ENCODE measurements around the gene SPATA21.
A peak's percentile ranks its signal among the peaks of the same experiment; 100 is the strongest.

SPATA21 gene

GRCh38 chr1:16422041-16422440, 15.2 kb downstream of the SPATA21 start:
- no peak for DNase-seq (ENCODE audit: low read depth in 1 of 2, low spot score in 1 of 2)

GRCh38 chr1:16421201-16421600, 16.0 kb downstream of the SPATA21 start:
- DNase-seq (ENCODE audit: low read depth in 1 of 2, low spot score in 1 of 2) = no peak

- peak; percentile 14 to 20 for DNase-seq (ENCODE audit: low read depth in 1 of 2, low spot score in 1 of 2)
Observed at GRCh38 chr1:16420424-16421118, 16.7 kb downstream of the SPATA21 start.

- DNase-seq (ENCODE audit: low read depth in 1 of 2, low spot score in 1 of 2) = no peak
Observed at GRCh38 chr1:16418823-16419425, 18.3 kb downstream of the SPATA21 start.

- DNase-seq (ENCODE audit: low read depth in 1 of 2, low spot score in 1 of 2) = no peak
Observed at GRCh38 chr1:16413191-16413590, 24.0 kb downstream of the SPATA21 start.

- no peak for DNase-seq (ENCODE audit: low read depth in 1 of 2, low spot score in 1 of 2)
Observed at GRCh38 chr1:16410803-16411202, 26.4 kb downstream of the SPATA21 start.

- DNase-seq (ENCODE audit: low read depth in 1 of 2, low spot score in 1 of 2) = no peak
Observed at GRCh38 chr1:16409536-16410152, 27.6 kb downstream of the SPATA21 start.

- DNase-seq (ENCODE audit: low read depth in 1 of 2, low spot score in 1 of 2) = no peak
Observed at GRCh38 chr1:16406868-16407267, 30.4 kb downstream of the SPATA21 start.

GRCh38 chr1:16405441-16405840, 31.8 kb downstream of the SPATA21 start:
- DNase-seq (ENCODE audit: low read depth in 1 of 2, low spot score in 1 of 2) = no peak

GRCh38 chr1:16402742-16403141, 34.5 kb downstream of the SPATA21 start:
- DNase-seq (ENCODE audit: low read depth in 1 of 2, low spot score in 1 of 2) = no peak

- no peak for DNase-seq (ENCODE audit: low read depth in 1 of 2, low spot score in 1 of 2)
Observed at GRCh38 chr1:16398371-16398953, 38.8 kb downstream of the SPATA21 start.

GRCh38 chr1:16397120-16397519, 40.1 kb downstream of the SPATA21 start:
- DNase-seq (ENCODE audit: low read depth in 1 of 2, low spot score in 1 of 2) = no peak

GRCh38 chr1:16396591-16396990, 40.6 kb downstream of the SPATA21 start:
- no peak for DNase-seq (ENCODE audit: low read depth in 1 of 2, low spot score in 1 of 2)

GRCh38 chr1:16394977-16395376, 42.2 kb downstream of the SPATA21 start:
- DNase-seq (ENCODE audit: low read depth in 1 of 2, low spot score in 1 of 2) = no peak

- DNase-seq (ENCODE audit: low read depth in 1 of 2, low spot score in 1 of 2) = no peak
Observed at GRCh38 chr1:16393570-16394521, 43.4 kb downstream of the SPATA21 start.

- no peak for DNase-seq (ENCODE audit: low read depth in 1 of 2, low spot score in 1 of 2)
Observed at GRCh38 chr1:16392740-16393569, 44.3 kb downstream of the SPATA21 start.

- DNase-seq (ENCODE audit: low read depth in 1 of 2, low spot score in 1 of 2) = no peak
Observed at GRCh38 chr1:16391411-16391810, 45.8 kb downstream of the SPATA21 start.

- DNase-seq (ENCODE audit: low read depth in 1 of 2, low spot score in 1 of 2) = no peak
Observed at GRCh38 chr1:16387201-16388188, 49.7 kb downstream of the SPATA21 start.
